Smooth muscle cell of the brain vasculature (primary cell): ENCODE measurements around the gene ELSPBP1.
"Not testable (repeated sequence)": the region's sequence is repeated elsewhere in the genome, so short reads cannot be mapped to it uniquely, and the experiment has no call there.

Source experiments
- DNase-seq: peaks from one replicate; pipeline ENCODE4 v3.0.0-alpha.2; 2012; ENCODE audit warnings: low read depth, low spot score

The ELSPBP1 gene

DNA sequence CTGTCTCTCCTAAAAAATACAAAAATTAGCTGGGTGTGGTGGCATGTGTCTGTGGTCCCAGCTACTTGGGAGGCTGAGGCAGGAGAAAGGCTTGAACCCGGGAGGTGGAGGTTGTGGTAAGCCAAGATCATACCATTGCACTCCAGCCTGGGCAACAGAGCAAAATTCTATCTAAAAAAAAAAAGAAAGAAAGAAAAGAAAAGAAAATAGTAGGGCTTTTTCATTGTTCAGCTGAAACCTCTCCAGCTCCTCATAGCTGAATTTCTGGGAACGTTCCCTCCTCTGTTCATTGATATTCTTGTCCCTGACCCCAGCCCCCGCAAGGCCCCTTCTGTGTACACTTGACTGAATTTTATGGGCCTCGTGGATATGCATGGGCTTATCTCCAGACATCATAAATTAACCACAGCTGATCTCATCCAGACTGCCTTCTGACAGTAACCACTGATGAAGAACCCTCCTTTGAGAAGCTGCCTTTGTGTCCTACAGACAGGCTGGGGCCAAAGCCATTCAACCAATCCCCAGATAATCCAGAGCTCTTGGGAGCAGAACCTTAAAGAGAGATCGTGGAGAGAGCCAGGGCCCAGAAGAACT lies at the start of gene ELSPBP1:
Gene ELSPBP1, plus strand, starts transcription at position 424 of the 594 bp plus-strand sequence. CDS start 14,036 bp downstream, outside the sequence.
- no peak for DNase-seq

DNA sequence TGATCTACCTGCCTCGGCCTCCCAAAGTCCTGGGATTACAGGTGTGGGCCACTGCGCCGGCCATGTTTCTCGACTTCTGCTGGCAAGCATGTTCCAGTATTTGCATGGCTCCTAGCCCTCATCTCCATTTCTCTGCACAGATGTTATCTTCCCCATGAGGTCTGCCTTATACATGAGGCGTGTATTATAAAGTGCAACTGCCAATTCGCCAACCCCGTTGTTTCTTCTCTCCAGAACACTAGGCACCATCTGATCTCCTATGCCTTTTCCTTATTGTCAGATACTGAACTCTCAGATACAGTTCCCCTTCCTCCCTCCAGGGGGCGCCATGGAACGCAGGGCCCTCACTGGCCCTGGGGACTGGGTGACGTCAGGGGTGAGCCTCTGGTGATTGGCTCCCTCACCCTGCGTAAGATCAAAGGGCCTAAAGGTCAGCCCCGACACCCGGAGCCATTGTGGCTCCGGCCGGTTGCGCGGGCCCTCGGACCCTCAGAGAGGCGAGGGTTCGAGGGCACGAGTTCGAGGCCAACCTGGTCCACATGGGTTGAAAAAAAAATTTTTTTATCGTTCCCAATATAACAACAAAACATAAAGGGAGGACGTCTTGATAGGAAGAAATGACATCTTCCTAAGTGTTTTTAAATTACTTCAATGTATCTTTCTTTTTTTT lies 44.4 kb upstream of the ELSPBP1 start:
- DNase-seq = not testable (repeated sequence)

DNA sequence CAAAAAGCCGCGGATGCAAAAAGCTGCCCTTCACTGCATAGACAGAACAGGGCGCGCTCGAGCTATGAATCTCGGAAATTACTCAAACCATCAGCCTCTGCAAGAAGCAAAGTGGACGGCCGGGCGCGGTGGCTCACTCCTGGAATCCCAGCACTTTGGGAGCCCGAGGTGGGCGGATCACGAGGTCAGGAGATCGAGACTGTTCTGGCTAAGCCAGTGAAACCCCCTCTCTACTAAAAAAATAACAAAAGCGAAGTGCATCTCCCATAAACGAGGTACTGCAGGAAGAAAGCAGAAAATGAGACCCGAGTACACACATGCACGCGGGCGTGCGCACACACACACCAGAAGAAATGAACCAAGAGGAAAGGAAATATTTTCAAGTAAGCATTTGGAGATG lies 42.3 kb upstream of the ELSPBP1 start:
- DNase-seq = not testable (repeated sequence)

DNA sequence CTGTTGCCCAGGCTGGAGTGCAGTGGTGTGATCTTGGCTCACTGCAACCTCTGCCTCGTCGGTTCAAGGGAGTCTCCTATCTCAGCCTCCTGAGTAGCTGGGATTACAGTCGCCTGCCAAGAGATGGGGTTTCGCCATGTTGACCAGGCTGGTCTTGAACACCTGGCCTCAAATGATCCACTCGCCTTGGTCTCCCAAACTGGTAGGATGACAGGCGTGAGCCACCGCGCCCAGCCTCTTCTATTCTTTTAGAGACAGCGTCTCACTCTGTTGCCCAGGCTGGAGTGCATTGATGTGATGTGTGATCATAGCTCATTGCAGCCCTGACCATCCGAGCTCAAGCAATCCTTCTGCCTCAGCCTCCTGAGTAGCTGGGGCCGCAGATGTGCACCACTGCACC lies 38.5 kb upstream of the ELSPBP1 start:
- not testable (repeated sequence) for DNase-seq

DNA sequence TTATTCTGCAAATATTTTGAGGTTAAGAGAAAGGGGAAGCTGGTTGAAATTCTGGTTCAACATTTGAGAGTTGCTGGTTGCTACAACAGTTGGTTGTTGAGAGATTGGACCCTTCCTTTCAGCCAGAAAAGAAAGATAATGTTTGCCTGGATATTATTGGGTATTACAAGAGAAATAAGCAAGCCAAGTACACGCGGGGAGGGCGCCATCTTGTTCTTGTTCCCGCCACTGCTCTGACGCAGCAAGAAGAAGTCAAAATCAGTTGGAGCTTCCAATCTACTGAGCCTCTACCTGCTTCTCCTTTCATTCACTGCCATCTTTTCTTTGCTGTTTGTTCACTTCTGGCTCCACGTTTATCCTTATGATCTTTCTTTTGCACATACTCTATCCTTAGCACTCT lies 20.9 kb upstream of the ELSPBP1 start:
- DNase-seq = no peak

DNA sequence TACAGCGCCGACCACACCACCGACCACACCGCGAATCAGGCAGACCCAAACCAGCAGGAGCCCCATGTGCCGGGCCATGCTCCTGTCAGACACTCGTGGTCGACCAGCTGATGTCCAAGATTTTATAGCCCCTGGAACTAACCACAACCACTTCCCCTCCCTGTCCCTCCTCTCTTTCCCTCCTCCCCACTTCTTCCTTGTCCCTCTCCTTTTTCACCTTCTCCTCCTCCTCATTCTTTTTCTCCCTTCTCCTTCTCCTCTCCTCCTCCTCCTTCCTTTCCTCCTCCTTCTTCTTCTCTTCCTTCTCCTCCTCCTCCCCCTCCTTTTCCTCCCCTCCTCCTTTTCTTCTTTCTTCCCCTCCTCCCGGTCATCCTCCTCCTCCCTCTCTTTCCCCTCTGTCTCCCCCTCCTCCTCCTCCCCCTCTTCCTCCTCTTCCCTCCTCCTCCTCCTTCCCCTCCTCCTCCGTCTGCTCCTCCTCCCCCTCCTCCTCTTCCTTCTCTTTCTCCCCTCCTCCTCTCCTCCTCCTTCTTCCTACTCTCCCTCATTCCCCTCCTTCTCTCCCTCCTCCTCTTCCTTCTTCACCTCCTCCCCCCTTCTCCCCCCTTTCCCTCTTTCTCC lies 3.1 kb upstream of the ELSPBP1 start:
- DNase-seq = no peak

DNA sequence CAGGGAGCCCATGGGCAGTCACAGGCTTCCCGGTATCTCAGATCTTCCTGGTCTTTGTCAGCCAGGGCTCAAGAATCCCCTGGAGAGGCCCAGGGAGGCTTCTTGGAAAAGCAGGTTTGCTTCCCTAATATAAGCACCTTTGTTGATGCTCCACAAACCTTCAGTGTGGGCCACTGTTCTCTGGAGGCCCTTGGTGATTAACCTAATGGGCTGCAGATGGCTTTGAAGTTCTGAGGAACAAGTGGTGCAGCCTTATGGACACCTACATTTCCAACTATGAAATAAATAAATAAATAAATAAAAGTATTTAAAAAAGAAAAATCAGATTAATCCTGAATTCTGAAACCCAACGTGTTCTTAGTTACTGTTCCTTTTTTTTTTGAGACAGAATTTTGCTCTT lies 2.4 kb upstream of the ELSPBP1 start, which contains the start of gene BSPH1:
Gene BSPH1, minus strand, starts transcription at position 101 of the 400 bp plus-strand sequence. Its CDS starts 89 bp downstream, at position 12.
- no peak for DNase-seq

DNA sequence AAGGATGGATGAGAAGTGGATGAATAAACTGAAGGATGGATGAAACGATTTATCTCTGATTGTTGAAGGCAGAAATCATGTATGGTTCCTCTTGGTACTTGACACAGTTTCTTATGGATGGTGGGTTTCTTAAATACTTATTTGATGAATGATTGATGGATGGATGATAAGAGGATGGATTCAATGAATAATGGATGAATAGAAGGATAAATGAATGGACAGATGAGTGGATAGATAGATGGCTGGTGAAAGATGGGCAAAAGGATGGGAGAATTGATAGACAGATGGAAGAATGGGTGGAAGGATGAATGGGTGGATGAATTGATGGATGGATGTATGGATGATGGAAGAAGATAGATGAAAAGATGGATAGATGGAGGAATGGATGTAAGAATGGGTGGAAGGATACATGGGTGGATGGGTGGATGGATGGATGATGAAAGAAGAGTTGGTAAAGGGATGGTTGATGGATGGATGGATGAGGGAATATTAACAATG lies 1.8 kb downstream of the ELSPBP1 start:
- no peak for DNase-seq

DNA sequence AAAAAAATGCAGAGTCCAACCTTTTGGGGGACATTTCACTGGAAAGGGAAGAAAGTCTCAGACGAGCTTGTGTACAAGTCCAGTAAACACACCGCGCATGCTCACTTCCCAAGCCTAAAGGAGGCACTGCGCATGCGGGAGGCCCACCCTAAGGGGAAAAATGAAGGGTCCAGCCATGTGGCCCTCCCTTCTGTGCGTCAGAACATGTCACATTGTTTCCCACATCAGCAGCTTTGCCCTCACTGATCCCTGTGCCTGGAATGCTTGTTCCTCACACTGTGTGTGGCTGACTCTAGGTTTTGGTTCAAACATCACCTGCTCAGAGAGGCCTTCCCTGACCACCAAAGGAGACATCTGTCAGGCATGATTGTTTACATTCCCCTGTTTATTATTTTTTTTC lies 4.4 kb downstream of the ELSPBP1 start:
- DNase-seq = no peak

DNA sequence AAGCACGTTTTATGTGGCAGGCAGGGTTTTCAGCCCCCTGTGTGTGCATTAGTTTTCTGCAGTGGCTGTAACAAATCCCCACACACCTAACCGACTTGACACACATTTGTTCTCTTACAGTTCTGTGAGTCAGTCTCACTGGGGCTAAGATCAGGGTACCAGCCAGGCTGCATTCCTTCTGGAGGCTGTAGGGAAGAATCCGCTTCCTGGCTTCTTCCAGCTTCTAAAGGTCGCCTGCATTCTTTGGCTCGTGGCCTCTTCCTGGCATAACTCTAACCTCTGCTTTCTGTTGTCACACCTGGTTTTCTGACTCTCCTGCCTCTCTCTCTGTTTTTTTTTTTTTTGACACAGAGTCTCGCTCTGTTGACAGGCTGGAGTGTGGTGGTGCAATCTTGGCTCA lies 6.4 kb downstream of the ELSPBP1 start:
- DNase-seq = no peak

DNA sequence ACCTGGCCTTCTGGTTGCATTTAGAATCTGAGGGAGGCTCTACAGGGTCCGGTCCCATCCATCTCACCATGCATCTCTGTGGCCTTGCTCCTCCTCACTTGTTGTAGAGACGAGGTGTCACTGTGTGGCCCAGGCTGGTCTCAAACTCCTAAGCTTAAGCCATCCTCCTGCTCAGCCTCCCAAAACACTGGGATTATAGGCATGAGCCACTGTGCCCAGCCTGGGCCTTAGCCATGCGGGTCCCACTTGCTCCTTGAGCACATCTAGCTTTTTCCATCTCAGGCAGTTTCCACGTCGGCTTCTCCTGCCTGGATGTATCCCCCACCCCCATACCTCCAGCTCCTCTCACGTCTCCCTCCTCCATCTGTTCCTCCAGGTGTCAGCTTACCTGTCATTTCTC lies 9.8 kb downstream of the ELSPBP1 start:
- DNase-seq = no peak

DNA sequence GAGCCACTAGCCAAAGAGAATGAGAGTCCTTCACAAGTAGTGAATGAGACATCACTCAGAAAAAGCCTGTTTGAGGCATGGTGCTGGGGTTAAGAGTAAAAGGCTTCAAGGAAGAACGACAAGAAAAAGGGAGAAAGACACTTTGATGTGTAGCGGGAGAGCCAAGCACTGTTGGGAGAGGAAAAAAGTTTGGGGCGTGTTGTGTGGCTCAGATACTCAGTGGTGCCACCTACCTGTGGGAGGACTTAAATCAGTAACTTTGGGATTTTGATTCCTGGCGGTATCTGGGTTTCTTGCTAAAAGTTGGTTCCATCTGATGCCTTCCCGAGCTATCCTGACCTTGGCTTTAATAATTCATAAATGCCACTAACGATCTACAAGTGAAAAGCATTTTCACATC lies 12.3 kb downstream of the ELSPBP1 start:
- DNase-seq = no peak

DNA sequence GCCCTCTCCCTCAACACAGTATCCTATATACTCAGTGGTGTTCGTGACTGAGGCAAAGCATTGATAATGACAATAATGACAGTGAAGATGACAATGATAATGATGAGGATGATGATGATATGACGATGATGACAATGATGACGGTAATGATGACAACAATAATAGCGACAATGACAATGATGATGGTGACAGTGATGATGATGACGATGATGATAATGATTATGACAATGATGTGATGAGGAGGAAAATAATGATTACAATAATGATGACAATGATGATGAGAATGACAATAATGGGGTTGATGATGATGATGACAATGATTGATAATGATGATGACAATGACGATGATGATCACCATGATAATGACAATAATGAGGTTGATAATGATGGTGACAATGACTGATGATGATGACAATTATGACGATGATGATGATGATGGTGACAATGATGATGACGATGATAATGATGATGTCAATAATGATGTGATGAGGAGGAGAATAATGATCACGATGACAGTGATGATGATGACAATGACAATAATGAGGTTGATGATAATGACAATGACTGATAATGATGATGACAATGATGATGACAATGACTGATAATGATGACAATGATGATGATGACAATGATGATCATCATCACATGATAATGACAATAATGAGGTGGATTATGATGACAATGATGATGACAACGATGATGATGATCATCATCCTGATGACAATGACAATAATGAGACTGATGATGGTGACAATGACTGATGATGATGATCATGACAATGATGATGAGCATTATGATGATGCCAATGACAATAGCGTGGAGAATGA lies 16.7 kb downstream of the ELSPBP1 start:
- no peak for DNase-seq

DNA sequence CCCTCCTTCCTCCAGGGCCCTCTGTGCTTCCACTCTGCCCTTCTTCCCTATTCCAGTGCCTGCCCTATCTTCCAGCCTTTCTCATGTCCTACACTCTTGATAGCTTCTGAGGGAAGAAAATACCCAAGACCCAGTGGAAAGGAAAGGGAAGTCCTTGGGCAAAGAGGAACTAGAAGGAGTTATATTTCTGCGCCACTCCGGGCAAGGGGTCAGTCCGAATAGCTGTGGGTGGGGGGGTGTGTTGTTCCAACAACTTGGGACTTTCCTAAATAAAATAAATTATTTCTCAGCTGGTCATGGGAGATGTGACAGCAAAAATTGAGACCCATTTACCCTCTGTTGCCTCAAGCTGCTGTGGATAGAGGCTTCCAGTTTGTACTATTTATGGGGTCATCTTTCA lies 26.3 kb downstream of the ELSPBP1 start:
- DNase-seq = no peak

DNA sequence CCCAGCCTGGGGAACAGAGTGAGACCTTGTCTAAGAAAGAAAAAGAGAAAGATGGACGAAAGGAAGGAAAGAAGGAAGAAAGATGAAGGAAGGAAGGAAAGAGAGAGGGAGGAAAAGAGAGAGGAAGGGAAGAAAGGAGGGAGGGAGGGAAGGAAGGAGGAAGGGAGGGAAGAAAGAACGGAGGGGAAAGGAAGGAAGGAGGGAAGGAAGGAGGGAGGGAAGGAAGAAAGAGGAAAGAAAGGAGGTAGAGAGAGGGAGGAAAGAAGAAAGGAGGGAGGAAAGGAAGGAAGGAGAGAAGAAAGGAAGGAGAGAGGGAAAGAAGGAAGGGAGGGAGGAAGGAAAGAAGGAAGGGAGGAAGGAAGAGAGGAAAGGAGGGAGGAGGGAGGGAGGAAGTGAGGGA lies 28.6 kb downstream of the ELSPBP1 start:
- no peak for DNase-seq

DNA sequence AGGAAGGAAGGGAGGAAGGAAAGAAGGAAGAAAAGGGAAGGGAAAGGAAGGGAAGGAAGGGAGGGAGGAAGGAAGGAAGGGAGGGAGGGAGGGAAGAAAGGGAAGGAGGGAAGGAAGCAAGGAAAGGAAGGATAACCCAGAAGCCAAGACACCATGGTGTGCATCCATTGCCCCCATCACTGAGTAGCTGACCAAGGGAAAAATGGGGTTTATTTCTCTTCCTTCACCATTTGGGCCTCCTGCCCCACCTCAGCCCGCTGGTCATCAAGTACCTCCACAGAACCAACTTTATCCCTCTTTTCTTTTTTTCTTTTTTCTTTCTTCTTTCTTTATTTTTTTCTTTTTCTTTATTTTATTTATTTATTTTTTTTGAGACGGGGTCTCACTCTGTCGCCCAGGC lies 29.1 kb downstream of the ELSPBP1 start:
- no peak for DNase-seq

DNA sequence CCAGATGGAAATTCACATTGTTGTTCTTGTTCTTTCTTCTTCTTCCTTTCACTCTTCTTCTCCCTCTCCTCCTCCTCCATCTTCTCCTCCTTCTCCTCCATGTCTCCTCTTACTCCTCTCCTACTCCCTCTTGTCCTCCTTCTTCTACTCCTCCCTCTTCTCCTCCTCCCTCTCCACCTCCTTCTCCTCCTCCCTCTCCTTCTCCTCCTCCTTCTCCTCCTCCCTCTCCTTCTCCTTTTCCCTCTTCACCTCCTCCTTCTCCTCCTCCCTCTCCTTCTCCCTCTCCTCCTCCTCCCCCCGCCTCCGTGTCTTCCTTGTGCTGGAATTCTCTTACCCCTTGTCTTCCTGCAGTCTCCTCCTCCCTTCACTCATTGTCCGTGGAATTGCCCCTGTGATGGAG lies 31.0 kb downstream of the ELSPBP1 start:
- no peak for DNase-seq

DNA sequence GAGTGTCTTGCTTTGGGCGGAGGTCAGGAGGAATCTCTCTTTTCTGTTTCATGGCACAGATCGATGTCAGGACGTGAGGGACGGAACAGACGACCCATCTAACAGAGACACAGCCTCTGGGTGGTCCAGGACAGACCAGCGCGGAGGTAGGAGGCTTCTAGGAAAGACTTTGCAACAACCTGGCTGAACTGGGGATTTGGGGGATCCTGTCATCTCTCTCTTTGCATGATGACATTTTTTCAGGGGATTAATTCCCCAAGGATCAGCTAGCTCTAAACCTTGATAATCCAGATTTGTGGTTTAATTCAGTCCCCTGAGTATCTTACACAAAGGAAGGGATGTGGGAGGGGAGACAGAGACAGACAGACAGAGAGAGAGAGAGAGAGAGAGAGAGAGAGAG lies 35.0 kb downstream of the ELSPBP1 start:
- no peak for DNase-seq

DNA sequence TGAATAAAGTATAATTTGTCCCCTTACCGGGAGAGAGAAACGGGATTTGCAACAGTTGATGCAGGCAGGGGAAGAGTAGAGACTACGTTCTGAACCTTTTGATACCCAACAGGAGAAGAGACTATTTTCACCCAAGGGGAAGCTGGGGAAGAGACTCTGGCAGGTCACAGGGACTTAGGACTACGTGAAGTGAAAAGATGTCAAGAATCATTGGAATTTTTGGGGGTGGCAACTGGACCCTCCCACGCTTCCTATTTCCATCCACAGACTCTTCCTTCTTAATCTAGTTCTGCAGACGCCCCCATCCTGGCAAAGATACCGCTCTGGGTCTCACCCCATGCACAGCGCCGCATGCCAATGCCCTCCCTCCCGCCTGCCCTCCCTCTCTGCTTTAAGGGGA lies 35.6 kb downstream of the ELSPBP1 start:
- no peak for DNase-seq

DNA sequence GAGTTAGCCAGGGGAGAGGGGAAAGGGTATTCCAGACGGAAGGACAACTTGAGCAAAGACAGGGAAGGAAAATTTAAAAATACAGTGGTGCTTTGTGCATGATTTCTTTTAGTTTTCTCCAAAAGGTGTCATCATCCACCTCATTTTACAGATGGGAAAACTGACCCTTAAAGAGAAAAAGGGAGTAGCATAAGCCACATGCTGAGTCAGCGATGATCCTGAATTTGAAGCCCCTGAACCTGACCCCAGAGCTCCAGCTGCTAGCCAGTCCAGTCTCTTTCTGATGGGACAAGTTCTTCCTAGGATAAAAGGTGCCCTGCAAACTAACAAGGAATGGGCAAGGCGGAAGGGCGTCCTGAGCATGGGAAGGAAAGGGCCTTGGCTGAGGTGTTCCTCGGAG lies 39.2 kb downstream of the ELSPBP1 start:
- DNase-seq = no peak

DNA sequence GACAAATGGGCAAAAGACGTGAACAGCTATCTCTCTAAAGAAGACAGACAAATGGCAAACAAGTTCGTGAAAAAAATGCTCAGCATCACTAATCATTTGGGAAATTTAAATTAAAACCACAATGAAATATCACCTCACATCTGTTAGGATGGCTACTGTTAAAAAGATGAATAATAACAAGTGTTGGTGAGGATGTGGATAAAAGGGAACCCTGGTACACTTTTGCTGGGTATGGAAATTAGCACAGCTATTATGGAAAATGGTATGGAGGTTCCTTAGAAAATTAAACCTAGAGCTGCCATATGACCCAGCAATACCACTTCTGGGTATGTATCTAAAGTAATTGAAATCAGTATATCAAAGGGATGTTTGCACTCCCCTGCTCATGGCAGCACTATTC lies 42.3 kb downstream of the ELSPBP1 start:
- no peak for DNase-seq
